ENCODE data around the gene FIBCD1.

DNA sequence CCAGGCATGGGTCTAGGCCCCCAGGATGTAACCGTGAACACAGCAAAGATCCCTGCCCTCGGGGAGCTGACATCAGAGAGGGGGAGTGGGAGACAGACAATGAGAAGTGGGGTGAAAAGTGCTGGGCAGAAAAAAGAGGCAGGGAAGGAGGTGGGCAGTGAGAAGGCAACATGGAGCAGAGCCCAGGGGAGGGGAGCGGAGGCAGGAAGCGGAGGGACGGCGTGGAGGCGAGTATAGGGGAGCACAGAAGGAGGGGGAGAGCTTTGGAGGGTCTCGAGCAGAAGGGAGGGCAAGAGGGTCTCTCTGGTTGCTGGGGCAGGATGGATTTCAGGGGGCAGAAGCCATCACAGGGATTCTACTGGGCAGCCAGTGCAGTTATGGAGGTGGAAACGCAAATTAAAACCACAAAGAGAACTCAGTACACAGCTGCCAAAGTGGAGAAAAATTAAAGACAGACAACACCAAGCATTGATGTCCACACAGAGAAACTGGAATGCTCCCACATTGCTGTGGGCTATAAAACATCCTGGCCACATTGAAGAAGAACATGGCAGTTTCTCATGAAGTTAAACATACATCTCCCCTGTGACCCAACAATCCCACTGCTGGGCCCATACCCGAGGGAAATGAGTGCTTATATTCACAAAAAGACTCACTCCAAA lies 48.8 kb upstream of the FIBCD1 start:
- TF ChIP-seq PHF20 (IDR thresholded peaks at IDR 0.05; ENCODE audit: partially characterized antibody), result no peak
- TF ChIP-seq, protein P1, sequence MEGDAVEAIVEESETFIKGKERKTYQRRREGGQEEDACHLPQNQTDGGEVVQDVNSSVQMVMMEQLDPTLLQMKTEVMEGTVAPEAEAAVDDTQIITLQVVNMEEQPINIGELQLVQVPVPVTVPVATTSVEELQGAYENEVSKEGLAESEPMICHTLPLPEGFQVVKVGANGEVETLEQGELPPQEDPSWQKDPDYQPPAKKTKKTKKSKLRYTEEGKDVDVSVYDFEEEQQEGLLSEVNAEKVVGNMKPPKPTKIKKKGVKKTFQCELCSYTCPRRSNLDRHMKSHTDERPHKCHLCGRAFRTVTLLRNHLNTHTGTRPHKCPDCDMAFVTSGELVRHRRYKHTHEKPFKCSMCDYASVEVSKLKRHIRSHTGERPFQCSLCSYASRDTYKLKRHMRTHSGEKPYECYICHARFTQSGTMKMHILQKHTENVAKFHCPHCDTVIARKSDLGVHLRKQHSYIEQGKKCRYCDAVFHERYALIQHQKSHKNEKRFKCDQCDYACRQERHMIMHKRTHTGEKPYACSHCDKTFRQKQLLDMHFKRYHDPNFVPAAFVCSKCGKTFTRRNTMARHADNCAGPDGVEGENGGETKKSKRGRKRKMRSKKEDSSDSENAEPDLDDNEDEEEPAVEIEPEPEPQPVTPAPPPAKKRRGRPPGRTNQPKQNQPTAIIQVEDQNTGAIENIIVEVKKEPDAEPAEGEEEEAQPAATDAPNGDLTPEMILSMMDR (IDR thresholded peaks at IDR 0.05 in 2 of 3, conservative IDR thresholded peaks at IDR 0.05 in 1 of 3; ENCODE audit: insufficient read depth in 2 of 3, low read depth in 1 of 3, low read length in 3 of 3), result no peak
- TF ChIP-seq ZBTB8A (IDR thresholded peaks at IDR 0.05; ENCODE audit: partially characterized antibody), result no peak
- TF ChIP-seq, protein P2, sequence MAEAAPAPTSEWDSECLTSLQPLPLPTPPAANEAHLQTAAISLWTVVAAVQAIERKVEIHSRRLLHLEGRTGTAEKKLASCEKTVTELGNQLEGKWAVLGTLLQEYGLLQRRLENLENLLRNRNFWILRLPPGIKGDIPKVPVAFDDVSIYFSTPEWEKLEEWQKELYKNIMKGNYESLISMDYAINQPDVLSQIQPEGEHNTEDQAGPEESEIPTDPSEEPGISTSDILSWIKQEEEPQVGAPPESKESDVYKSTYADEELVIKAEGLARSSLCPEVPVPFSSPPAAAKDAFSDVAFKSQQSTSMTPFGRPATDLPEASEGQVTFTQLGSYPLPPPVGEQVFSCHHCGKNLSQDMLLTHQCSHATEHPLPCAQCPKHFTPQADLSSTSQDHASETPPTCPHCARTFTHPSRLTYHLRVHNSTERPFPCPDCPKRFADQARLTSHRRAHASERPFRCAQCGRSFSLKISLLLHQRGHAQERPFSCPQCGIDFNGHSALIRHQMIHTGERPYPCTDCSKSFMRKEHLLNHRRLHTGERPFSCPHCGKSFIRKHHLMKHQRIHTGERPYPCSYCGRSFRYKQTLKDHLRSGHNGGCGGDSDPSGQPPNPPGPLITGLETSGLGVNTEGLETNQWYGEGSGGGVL (CRISPR knock-in tag; IDR thresholded peaks at IDR 0.05), result no peak
- TF ChIP-seq JUN (IDR thresholded peaks at IDR 0.05; ENCODE audit: borderline replicate concordance, low read depth, low read length), result no peak
- no peak for TF ChIP-seq JUN (CRISPR knock-in tag; IDR thresholded peaks at IDR 0.05; ENCODE audit: borderline replicate concordance)
- TF ChIP-seq TAF1 (IDR thresholded peaks at IDR 0.05; ENCODE audit: control insufficient read depth, extremely low read depth, insufficient read depth, low read length, severe bottlenecking), result no peak
- no peak for TF ChIP-seq ZNF668 (CRISPR knock-in tag; IDR thresholded peaks at IDR 0.05)
- no peak for TF ChIP-seq NR2C2 (CRISPR knock-in tag; IDR thresholded peaks at IDR 0.05)
- no peak for TF ChIP-seq NR2C2 (tag; IDR thresholded peaks at IDR 0.05)
- TF ChIP-seq SREBF2 (CRISPR knock-in tag; IDR thresholded peaks at IDR 0.05), result no peak

All from K562 (cell line).